HEK293 (cell line): ENCODE data around the gene MALT1.

Experiments
- CTCF ChIA-PET: fragments of 350-600 bp; formaldehyde crosslinking; extraction: SDS; loops from one replicate; lab custom pipeline; 2021; ENCODE audit warnings: antibody characterized with exemption; lab: Yijun Ruan, JAX
- POLR2A ChIA-PET: fragments of 300-600 bp; formaldehyde crosslinking; extraction: SDS; loops from one replicate; lab custom pipeline; 2020; ENCODE audit warnings: antibody characterized with exemption, inconsistent platforms; lab: Yijun Ruan, JAX
- H3K27ac ChIP-seq: fragments of 200-500 bp; sonication (Bioruptor generic); 2 replicates; pipeline ENCODE4 v1.5.1; 2014; ENCODE audit warnings: low read depth, low read length, control low read depth, inconsistent platforms; ENCODE audit errors: extremely low read depth
- H3K36me3 ChIP-seq, 2 experiments: fragments of 200-500 bp in 1 of 2; sonication (Bioruptor generic) in 1 of 2; 1 replicate in 1 of 2; 2 replicates in 1 of 2; pipeline ENCODE4 v1.5.1; 2014 to 2017; ENCODE audit warnings: inconsistent platforms in 2 of 2, low read length in 2 of 2; ENCODE audit not compliant: control insufficient read depth in 2 of 2, insufficient read depth in 1 of 2
- H3K4me1 ChIP-seq: fragments of 200-500 bp; sonication (Bioruptor generic); 2 replicates; pipeline ENCODE4 v1.5.1; 2014; ENCODE audit warnings: mild to moderate bottlenecking, low read length, inconsistent platforms; ENCODE audit not compliant: control insufficient read depth, insufficient read depth
- H3K4me3 ChIP-seq: 2 replicates; pipeline ENCODE4 v1.5.1; 2011; ENCODE audit warnings: low read depth, mild to moderate bottlenecking, control low read depth, low read length, moderate library complexity
- H3K9me3 ChIP-seq: fragments of 200-500 bp; sonication (Bioruptor generic); 2 replicates; pipeline ENCODE4 v1.5.1; 2014; ENCODE audit warnings: low read depth, low read length, inconsistent platforms; ENCODE audit not compliant: control insufficient read depth, insufficient read depth
- CTCF ChIP-seq: fragments of 450-650 bp; formaldehyde crosslinking; IDR thresholded peaks from 2 replicates; pipeline ENCODE4 v1.5.1; 2016; ENCODE audit warnings: missing biosample characterization, missing genetic modification characterization
- GFI1B ChIP-seq: fragments of 450-650 bp; formaldehyde crosslinking; IDR thresholded peaks from 2 replicates; pipeline ENCODE4 v1.5.1; 2016; ENCODE audit warnings: missing biosample characterization, missing genetic modification characterization
- GLIS1 ChIP-seq: fragments of 450-650 bp; formaldehyde crosslinking; IDR thresholded peaks from 2 replicates; pipeline ENCODE4 v1.5.1; 2016; ENCODE audit warnings: missing biosample characterization, missing genetic modification characterization
- KLF1 ChIP-seq: fragments of 450-650 bp; formaldehyde crosslinking; IDR thresholded peaks from 2 replicates; pipeline ENCODE4 v1.5.1; 2016; ENCODE audit warnings: missing biosample characterization, missing genetic modification characterization
- KLF17 ChIP-seq: fragments of 450-650 bp; formaldehyde crosslinking; IDR thresholded peaks from 2 replicates; pipeline ENCODE4 v1.5.1; 2016; ENCODE audit warnings: missing biosample characterization, missing genetic modification characterization
- KLF8 ChIP-seq: fragments of 450-650 bp; formaldehyde crosslinking; IDR thresholded peaks from 2 replicates; pipeline ENCODE4 v1.5.1; 2016; ENCODE audit warnings: missing biosample characterization, missing genetic modification characterization
- ZBTB17 ChIP-seq: fragments of 450-650 bp; formaldehyde crosslinking; IDR thresholded peaks from 2 replicates; pipeline ENCODE4 v1.5.1; 2016; ENCODE audit warnings: missing biosample characterization, missing genetic modification characterization
- ZNF121 ChIP-seq: fragments of 450-650 bp; formaldehyde crosslinking; IDR thresholded peaks from 2 replicates; pipeline ENCODE4 v1.5.1; 2016; ENCODE audit warnings: missing biosample characterization, missing genetic modification characterization
- ZNF18 ChIP-seq: fragments of 450-650 bp; formaldehyde crosslinking; IDR thresholded peaks from 2 replicates; pipeline ENCODE4 v1.5.1; 2016; ENCODE audit warnings: missing biosample characterization, missing genetic modification characterization
- ZNF239 ChIP-seq: fragments of 450-650 bp; formaldehyde crosslinking; IDR thresholded peaks from 2 replicates; pipeline ENCODE4 v1.5.1; 2016; ENCODE audit warnings: missing biosample characterization, missing genetic modification characterization
- ZNF366 ChIP-seq: fragments of 450-650 bp; formaldehyde crosslinking; conservative IDR thresholded peaks from 2 replicates; pipeline ENCODE4 v1.5.1; 2016; ENCODE audit warnings: missing biosample characterization, missing genetic modification characterization
- ZNF571 ChIP-seq: fragments of 450-650 bp; formaldehyde crosslinking; IDR thresholded peaks from 2 replicates; pipeline ENCODE4 v1.5.0; 2017; ENCODE audit warnings: missing biosample characterization, missing genetic modification characterization
- ZNF629 ChIP-seq: fragments of 450-650 bp; formaldehyde crosslinking; IDR thresholded peaks from 2 replicates; pipeline ENCODE4 v1.5.1; 2017; ENCODE audit warnings: missing biosample characterization, missing genetic modification characterization
- ZNF664 ChIP-seq: fragments of 450-650 bp; formaldehyde crosslinking; IDR thresholded peaks from 2 replicates; pipeline ENCODE4 v1.5.1; 2016; ENCODE audit warnings: missing biosample characterization, missing genetic modification characterization
- ZSCAN23 ChIP-seq: fragments of 450-650 bp; formaldehyde crosslinking; IDR thresholded peaks from 2 replicates; pipeline ENCODE4 v1.5.1; 2016; ENCODE audit warnings: missing biosample characterization, missing genetic modification characterization

MALT1 gene

GRCh38 chr18:58785171-58785805 lies 114.0 kb downstream of the MALT1 start (continued):
- TF ChIP-seq ZNF239 (tag by site-specific recombination) (peak; percentile 82; the same call in 1 of the 2 replicates), GLIS1 (tag by site-specific recombination) (peak; percentile 89), ZNF366 (tag by site-specific recombination) (peak; percentile 79), ZBTB17 (tag by site-specific recombination) (0 out of 2 replicates have a peak, but pooled peaks have one; percentile 50), KLF8 (tag by site-specific recombination) (peak; percentile 65), ZNF571 (tag by site-specific recombination) (no peak), GFI1B (tag by site-specific recombination) (peak; percentile 62; the same call in 1 of the 2 replicates), ZNF664 (no peak), KLF1 (tag by site-specific recombination) (peak; percentile 69), ZNF629 (tag by site-specific recombination) (peak; percentile 53), KLF17 (tag by site-specific recombination) (peak; percentile 88)

- H3K36me3 ChIP-seq, result no peaks in the 10 kb centered on the region
- no peaks in the 10 kb centered on the region for H3K9me3 ChIP-seq
- peaks cover 36% of the 10 kb centered on the region for H3K4me1 ChIP-seq
- TF ChIP-seq ZSCAN23 (tag by site-specific recombination), result no peak
- 0 out of 2 replicates have a peak, but pooled peaks have one; percentile 11 for TF ChIP-seq ZNF121 (tag by site-specific recombination)
- H3K4me3 ChIP-seq, result no peak overlapping the region
- ChIA-PET CTCF (interaction anchor here (0.6 to 12.6 kb wide), 7 partner anchors 17 to 285 kb away, joined by 3 to 206 read pairs (median 4); no protein-coding TSS in a partner anchor), POLR2A (interaction anchor here (0.6 to 1.3 kb wide), 3 partner anchors 11 to 285 kb away, joined by 3 to 4 read pairs (median 3); no protein-coding TSS in a partner anchor)
- peak overlapping the region; percentile 74; the same call in 1 of the 2 replicates for H3K27ac ChIP-seq
Measured at GRCh38 chr18:58785870-58786269, 114.6 kb downstream of the MALT1 start.

- TF ChIP-seq ZNF18 (tag by site-specific recombination) (no peak), CTCF (0 out of 2 replicates have a peak, but pooled peaks have one; percentile 22)
- Histone ChIP-seq H3K4me3 (no peak overlapping the region), H3K27ac (no peak overlapping the region), H3K9me3 (no peaks in the 10 kb centered on the region), H3K4me1 (peaks cover 36% of the 10 kb centered on the region), H3K36me3 (no peaks in the 10 kb centered on the region)
- POLR2A ChIA-PET, result interaction anchor here (0.7 kb wide), 1 partner anchor 283 kb away, joined by 3 read pairs; no protein-coding TSS in a partner anchor
- CTCF ChIA-PET, result interaction anchor here (2.2 kb wide), 1 partner anchor 19 kb away, joined by 9 read pairs; no protein-coding TSS in a partner anchor
Measured at GRCh38 chr18:58787536-58788149, 116.4 kb downstream of the MALT1 start.
